Motor neuron (in vitro differentiated cells): ENCODE measurements around the gene USP1. TPM values are rescaled to one million over a fixed set of nuclear protein-coding genes. Genes with fewer than 3 reads are reported as not detected.

ENCODE experiments used
- ATAC-seq, 8 experiments: fragments of 200-7000 bp; cut with Tn5 transposase; replicated peaks in 6 of 8; 2 replicates each; pipeline ENCODE4 v1.8.0; 2021; ENCODE audit warnings: mild to moderate bottlenecking in 8 of 8, moderate library complexity in 8 of 8
- H3K27ac ChIP-seq, 2 donors: fragments of 250-450 bp; sonication (Bioruptor Pico); 2 replicates each; pipeline ENCODE4 v1.9.0; 2021; ENCODE audit warnings: antibody characterized with exemption in 2 of 2, mild to moderate bottlenecking in 2 of 2, moderate library complexity in 1 of 2
- H3K4me1 ChIP-seq, 2 donors: fragments of 250-450 bp; sonication (Bioruptor Pico); replicated peaks in 1 of 2; 2 replicates each; pipeline ENCODE4 v1.6.1; 2021; ENCODE audit warnings: antibody characterized with exemption in 2 of 2, mild to moderate bottlenecking in 2 of 2, moderate library complexity in 1 of 2
- H3K4me3 ChIP-seq, 5 donors: fragments of 250-450 bp; sonication (Bioruptor Pico); 2 replicates each; pipeline ENCODE4 v1.9.0; 2021; ENCODE audit warnings: antibody characterized with exemption in 5 of 5, mild to moderate bottlenecking in 5 of 5, moderate library complexity in 4 of 5
- WGBS, 10 experiments: fragments of 450-650 bp; shearing (Covaris generic); methylation state at CpG; one replicate each; pipeline ENCODE4 v1.0.0; 2022; 5-methylcytosine and 5-hydroxymethylcytosine counted together
- in situ Hi-C, 9 experiments: fragments of 400-800 bp; cut with MboI; loops; one replicate each; pipeline ENCODE4 v1.15.0; 2021; ENCODE audit warnings: low sequenced_read_pairs in 9 of 9, low pct_unique_long_range_greater_than_20kb in 2 of 9; ENCODE audit not compliant: unreplicated experiment in 9 of 9
- total RNA-seq, 8 experiments: library from RNA; unstranded; fragments of 300-600 nt; gene quantifications; 2 replicates each; pipeline versions ENCODE4 v1.2.3 to v1.2.4, GENCODE V29; 2022

The USP1 gene
- total RNA-seq, 8 experiments from 2014 or later: 8.9 to 81.5 (median 29.2) TPM

GRCh38 chr1:62429581-62429980 is 7.3 kb upstream of the USP1 start:
- H3K27ac ChIP-seq: no peak overlapping the region
- no peak overlapping the region for H3K4me3 ChIP-seq
- peaks cover 3 to 4% of the 10 kb centered on the region in 2 donors for H3K4me1 ChIP-seq
- in situ Hi-C loops: no loop called here
- ATAC-seq: no peak
- WGBS, 10 experiments: 20 to 100% (median 100%) methylated on average over 1 to 2 of the region's 2 CpGs; no CpG with 5 or more reads in 3 of the 10 experiments

- ATAC-seq: no peak
- Histone ChIP-seq H3K4me3 (no peak overlapping the region), H3K4me1 (peaks cover 7 to 8% of the 10 kb centered on the region in 2 donors), H3K27ac (no peak overlapping the region)
- 67 to 95% (median 90%) methylated on average over 1 to 10 of the region's 10 CpGs for WGBS, 10 experiments
- in situ Hi-C loops: no loop called here
These were observed 2.8 kb upstream of the USP1 start for GRCh38 chr1:62433861-62434617.

- ATAC-seq: no peak
- Histone ChIP-seq H3K4me3 (no peak overlapping the region), H3K27ac (no peak overlapping the region), H3K4me1 (peaks cover 7 to 8% of the 10 kb centered on the region in 2 donors)
- in situ Hi-C loops: no loop called here
- 89 to 100% (median 96%) methylated on average over 1 to 11 of the region's 12 CpGs; no CpG with 5 or more reads in 3 of the 10 experiments for WGBS, 10 experiments
These were observed 2.2 kb upstream of the USP1 start for GRCh38 chr1:62434618-62435001.

DNA sequence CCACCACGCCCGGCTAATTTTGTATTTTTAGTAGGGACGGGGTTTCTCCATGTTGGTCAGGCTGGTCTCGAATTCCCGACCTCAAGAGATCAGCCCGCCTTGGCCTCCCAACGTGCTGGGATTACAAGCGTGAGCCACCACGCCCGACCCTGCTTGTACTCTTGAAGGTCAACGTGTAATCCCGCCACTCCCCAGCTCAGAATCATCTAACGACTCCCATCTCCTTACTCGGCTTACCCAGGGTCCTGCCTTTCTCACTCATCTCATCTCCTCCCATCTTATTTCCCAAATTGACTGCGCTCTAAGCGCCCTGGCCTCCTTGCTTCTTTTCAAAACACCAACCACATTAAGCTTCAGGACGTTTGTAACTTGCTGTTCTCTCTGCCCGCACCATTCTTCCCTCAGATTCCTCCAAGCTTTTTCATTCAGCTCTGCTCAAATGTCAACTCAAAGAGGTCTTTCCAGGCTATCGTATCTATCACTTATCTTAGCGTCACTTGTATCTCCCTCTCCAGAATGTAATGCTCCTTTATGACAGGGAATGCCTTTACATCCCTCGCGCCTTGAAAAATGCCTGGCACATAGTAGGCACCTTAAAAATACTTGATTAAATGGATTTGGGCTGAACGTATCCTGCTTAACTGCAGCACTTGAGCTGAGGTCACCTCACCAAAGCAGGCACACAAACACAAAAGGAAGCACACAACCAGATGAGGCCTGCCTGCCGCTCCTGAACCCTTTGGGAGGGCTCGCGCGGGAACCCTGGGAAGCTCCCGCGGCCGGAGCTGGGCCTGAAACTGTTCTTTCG is 1.4 kb upstream of the USP1 start:
- in situ Hi-C loops: no loop called here
- ATAC-seq: peak; percentile 4 to 15 (median 6)
- Histone ChIP-seq H3K4me1 (peaks cover 7 to 8% of the 10 kb centered on the region in 2 donors), H3K4me3 (peak overlapping the region; percentile 58 to 92 (median 72)), H3K27ac (peak overlapping the region; percentile 99 to 100)
- WGBS, 10 experiments: 17 to 74% (median 49%) methylated on average over 6 to 24 of the region's 31 CpGs; no CpG with 5 or more reads in 1 of the 10 experiments

- ATAC-seq: peak in 6 of 8 experiments; percentile 72 to 81 (median 78)
- in situ Hi-C loops: no loop called here
- peak overlapping the region; percentile 58 to 92 (median 72) for H3K4me3 ChIP-seq
- H3K4me1 ChIP-seq: peaks cover 7 to 8% of the 10 kb centered on the region in 2 donors
- H3K27ac ChIP-seq: peak overlapping the region; percentile 99 to 100
- 0 to 2% (median 0%) methylated on average over 2 to 41 of the region's 45 CpGs; no CpG with 5 or more reads in 3 of the 10 experiments for WGBS, 10 experiments
These were observed 797 bp upstream of the USP1 start for GRCh38 chr1:62436039-62436465.

GRCh38 chr1:62437273-62437940 is 558 bp downstream of the USP1 start:
- 0 to 4% (median 0%) methylated on average over 2 to 23 of the region's 68 CpGs; no CpG with 5 or more reads in 1 of the 10 experiments for WGBS, 10 experiments
- H3K4me1 ChIP-seq: peaks cover 7 to 8% of the 10 kb centered on the region in 2 donors
- ATAC-seq: peak in 5 of 8 experiments; percentile 0 to 9 (median 2)
- in situ Hi-C loops: no loop called here
- peak overlapping the region; percentile 99 to 100 for H3K27ac ChIP-seq
- peak overlapping the region; percentile 58 to 92 (median 72) for H3K4me3 ChIP-seq

- in situ Hi-C loops: no loop called here
- Histone ChIP-seq H3K4me3 (peak overlapping the region; percentile 58 to 92 (median 72)), H3K27ac (no peak overlapping the region), H3K4me1 (peaks cover 7 to 8% of the 10 kb centered on the region in 2 donors)
- ATAC-seq: no peak
- WGBS, 10 experiments: 0 to 3% (median 0%) methylated on average over 2 to 7 of the region's 7 CpGs; no CpG with 5 or more reads in 2 of the 10 experiments
These were observed 1.3 kb downstream of the USP1 start for GRCh38 chr1:62438163-62438562.

GRCh38 chr1:62439652-62440371 is 3.0 kb downstream of the USP1 start:
- 23 to 100% (median 73%) methylated on average over 1 to 4 of the region's 4 CpGs; no CpG with 5 or more reads in 1 of the 10 experiments for WGBS, 10 experiments
- H3K4me3 ChIP-seq: no peak overlapping the region
- in situ Hi-C loops: no loop called here

DNA sequence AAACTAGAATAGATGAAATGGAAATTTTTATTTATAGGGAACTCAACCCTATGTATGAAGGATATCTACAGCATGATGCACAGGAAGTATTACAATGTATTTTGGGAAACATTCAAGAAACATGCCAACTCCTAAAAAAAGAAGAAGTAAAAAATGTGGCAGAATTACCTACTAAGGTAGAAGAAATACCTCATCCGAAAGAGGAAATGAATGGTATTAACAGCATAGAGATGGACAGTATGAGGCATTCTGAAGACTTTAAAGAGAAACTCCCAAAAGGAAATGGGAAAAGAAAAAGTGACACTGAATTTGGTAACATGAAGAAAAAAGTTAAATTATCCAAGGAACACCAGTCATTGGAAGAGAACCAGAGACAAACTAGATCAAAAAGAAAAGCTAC is 7.9 kb downstream of the USP1 start:
- WGBS, 10 experiments: 86 to 100% (median 96%) methylated on average over 1 of the region's 1 CpG
- in situ Hi-C loops: no loop called here
- ATAC-seq: no peak
- no peak overlapping the region for H3K4me3 ChIP-seq
- H3K27ac ChIP-seq: no peak overlapping the region
- H3K4me1 ChIP-seq: no peaks in the 10 kb centered on the region

More at GRCh38 chr1:62439652-62440371, 3.0 kb downstream of the USP1 start:
- no peak for ATAC-seq
- Histone ChIP-seq H3K27ac (no peak overlapping the region), H3K4me1 (peaks cover 7 to 8% of the 10 kb centered on the region in 2 donors)

DNA sequence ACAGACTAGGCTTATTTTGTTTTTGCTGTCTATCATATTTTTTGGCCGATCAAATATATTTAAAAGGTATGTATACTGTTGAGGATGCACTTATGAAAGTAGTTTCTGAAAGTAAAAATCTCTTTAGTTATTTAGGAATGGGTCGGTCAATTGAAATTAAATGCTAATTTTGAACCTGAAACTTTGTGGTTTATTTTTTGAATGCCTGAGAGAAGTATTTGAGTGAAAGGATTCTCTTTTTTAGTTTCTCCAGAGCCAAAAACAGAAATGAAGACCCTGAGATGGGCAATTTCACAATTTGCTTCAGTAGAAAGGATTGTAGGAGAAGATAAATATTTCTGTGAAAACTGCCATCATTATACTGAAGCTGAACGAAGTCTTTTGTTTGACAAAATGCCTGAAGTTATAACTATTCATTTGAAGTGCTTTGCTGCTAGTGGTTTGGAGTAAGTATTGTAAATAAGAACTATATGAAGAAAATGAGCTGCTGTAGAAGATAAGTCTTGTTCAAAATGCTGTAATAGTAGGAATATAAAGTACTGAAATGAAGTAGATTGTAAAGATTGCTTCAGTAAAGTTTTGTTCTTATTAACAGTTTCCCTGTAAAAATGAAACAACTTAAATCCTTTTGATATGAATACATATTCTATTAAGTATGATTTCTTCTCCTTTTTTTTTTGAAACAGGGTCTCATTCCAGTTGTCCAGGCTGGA is 11.5 kb downstream of the USP1 start:
- in situ Hi-C loops: no loop called here
- Histone ChIP-seq H3K4me3 (no peak overlapping the region), H3K4me1 (no peaks in the 10 kb centered on the region), H3K27ac (no peak overlapping the region)
- 80 to 100% (median 96%) methylated on average over 2 to 3 of the region's 3 CpGs for WGBS, 10 experiments
- no peak for ATAC-seq

GRCh38 chr1:62450301-62450700 is 13.5 kb downstream of the USP1 start:
- H3K27ac ChIP-seq: no peak overlapping the region
- in situ Hi-C loops: no loop called here
- H3K4me1 ChIP-seq: no peaks in the 10 kb centered on the region
- no peak for ATAC-seq
- 61 to 100% (median 92%) methylated on average over 2 of the region's 2 CpGs; no CpG with 5 or more reads in 1 of the 10 experiments for WGBS, 10 experiments
- no peak overlapping the region for H3K4me3 ChIP-seq

GRCh38 chr1:62452951-62453350 is 16.1 kb downstream of the USP1 start:
- in situ Hi-C loops: no loop called here
- 50 to 100% (median 96%) methylated on average over 1 of the region's 1 CpG; no CpG with 5 or more reads in 2 of the 10 experiments for WGBS, 10 experiments
- H3K4me3 ChIP-seq: no peak overlapping the region
- no peak for ATAC-seq
- H3K27ac ChIP-seq: no peak overlapping the region
- no peaks in the 10 kb centered on the region for H3K4me1 ChIP-seq
